Hematopoietic multipotent progenitor cell treated with erythropoietin and hydrocortisone succinate and interleukin-3 and kit ligand, for 4 days (in vitro differentiated cells): ENCODE measurements around the gene NEUROD2.

Source experiments
- DNase-seq: peaks from one replicate; pipeline ENCODE4 v3.0.0-alpha.2; 2015

The NEUROD2 gene

GRCh38 chr17:39607851-39608130 lies at the start of gene NEUROD2:
NEUROD2 (minus strand) TSS chr17:39607920; CDS start chr17:39606599, 1,321 bp downstream.
- DNase-seq: no peak

- DNase-seq: no peak
Measured at GRCh38 chr17:39655105-39655504, 47.4 kb upstream of the NEUROD2 start.

- DNase-seq: peak; percentile 90
Measured at GRCh38 chr17:39653662-39654331, 46.1 kb upstream of the NEUROD2 start.

GRCh38 chr17:39653316-39653661 lies 45.6 kb upstream of the NEUROD2 start:
- DNase-seq: no peak

- no peak for DNase-seq
Measured at GRCh38 chr17:39652587-39653315, 45.0 kb upstream of the NEUROD2 start.

- DNase-seq: no peak
Measured at GRCh38 chr17:39651923-39652586, 44.3 kb upstream of the NEUROD2 start.

- DNase-seq: no peak
Measured at GRCh38 chr17:39650121-39650579, 42.4 kb upstream of the NEUROD2 start.

GRCh38 chr17:39648616-39649366 lies 41.1 kb upstream of the NEUROD2 start:
- no peak for DNase-seq

- DNase-seq: peak; percentile 63
Measured at GRCh38 chr17:39647256-39647655, 39.5 kb upstream of the NEUROD2 start.

GRCh38 chr17:39643271-39643670 lies 35.6 kb upstream of the NEUROD2 start:
- no peak for DNase-seq

- DNase-seq: no peak
Measured at GRCh38 chr17:39642291-39643074, 34.8 kb upstream of the NEUROD2 start.

GRCh38 chr17:39641883-39642282 lies 34.2 kb upstream of the NEUROD2 start:
- no peak for DNase-seq

GRCh38 chr17:39641097-39641496 lies 33.4 kb upstream of the NEUROD2 start:
- DNase-seq: no peak

- DNase-seq: no peak
Measured at GRCh38 chr17:39640591-39641031, 32.9 kb upstream of the NEUROD2 start.

GRCh38 chr17:39639566-39640458 lies 32.1 kb upstream of the NEUROD2 start:
- no peak for DNase-seq

GRCh38 chr17:39639043-39639442 lies 31.3 kb upstream of the NEUROD2 start:
- no peak for DNase-seq

- DNase-seq: no peak
Measured at GRCh38 chr17:39638317-39638716, 30.6 kb upstream of the NEUROD2 start.

- peak; percentile 96 for DNase-seq
Measured at GRCh38 chr17:39636927-39637736, 29.4 kb upstream of the NEUROD2 start, which contains the start of gene STARD3. STARD3 (plus strand) TSS chr17:39637144; CDS start chr17:39653532, 16,388 bp downstream.

GRCh38 chr17:39636587-39636926 lies 28.8 kb upstream of the NEUROD2 start:
- DNase-seq: no peak

GRCh38 chr17:39635614-39636176 lies 28.0 kb upstream of the NEUROD2 start:
- DNase-seq: no peak
